ENCODE results near the gene MYOM1.

Gene MYOM1

DNA sequence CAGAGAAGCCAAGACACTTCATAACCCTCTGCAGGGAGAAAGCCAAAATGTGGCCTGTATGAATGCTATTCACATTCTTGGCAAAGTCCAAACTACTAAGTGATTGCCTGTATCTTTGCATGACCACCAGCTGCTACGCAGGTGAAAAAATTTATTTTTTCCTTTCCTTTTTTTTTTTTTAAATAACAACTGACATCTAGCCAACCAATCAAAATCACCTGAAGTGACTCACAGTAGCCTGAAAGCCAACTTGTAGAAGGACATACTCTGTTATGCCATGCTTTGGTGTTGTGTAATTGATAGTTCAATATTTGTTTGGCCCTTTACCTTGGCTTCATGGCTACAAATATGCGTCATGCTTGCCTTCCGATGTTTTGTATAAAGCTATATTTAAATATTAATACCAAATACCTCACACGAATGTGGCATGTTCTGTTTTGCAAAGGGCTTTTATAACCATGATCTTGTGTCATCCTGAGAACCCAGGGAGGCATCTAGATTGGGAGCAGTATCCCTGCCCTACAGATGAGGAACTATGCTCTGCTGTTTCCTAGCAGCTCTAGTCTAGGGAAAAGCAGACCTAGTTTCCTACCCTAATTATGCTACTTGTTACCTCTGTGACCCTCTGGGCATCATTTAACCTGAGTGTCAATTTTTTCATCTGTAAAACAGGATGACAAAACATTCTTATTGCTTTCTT lies 102.1 kb downstream of the MYOM1 start:
- Histone ChIP-seq H3F3A (ENCODE audit: insufficient read depth, low read length) (no peaks in the 10 kb centered on the region), H3K4me1 (ENCODE audit: low read length) (no peaks in the 10 kb centered on the region), H3K27ac (ENCODE audit: low read length) (no peak overlapping the region), H3K9me3 (replicated peaks; ENCODE audit: insufficient read depth, low read length) (no peaks in the 10 kb centered on the region), H3K27me3 (replicated peaks; ENCODE audit: insufficient read depth, low read length) (no peaks in the 10 kb centered on the region), H3K4me3 (ENCODE audit: low read length) (no peak overlapping the region), H2AFZ (ENCODE audit: low read length) (no peak overlapping the region), H3K36me3 (replicated peaks; ENCODE audit: insufficient read depth, low read length) (no peaks in the 10 kb centered on the region), H3K4me2 (ENCODE audit: low read depth, low read length) (no peak overlapping the region), H3K9me2 (replicated peaks; ENCODE audit: insufficient read depth, low read length) (no peaks in the 10 kb centered on the region), H3K79me2 (ENCODE audit: low read length) (no peaks in the 10 kb centered on the region), H4K20me1 (ENCODE audit: insufficient read depth, low read length) (no peaks in the 10 kb centered on the region), H3K9ac (ENCODE audit: low read length) (no peak overlapping the region)
- TF ChIP-seq EZH2 (optimal IDR thresholded peaks at IDR 0.05; ENCODE audit: low read depth, low read length) (no peak), EZH2phosphoT487 (IDR thresholded peaks at IDR 0.05; ENCODE audit: low read length) (no peak)
- TF ChIP-seq, protein P1, sequence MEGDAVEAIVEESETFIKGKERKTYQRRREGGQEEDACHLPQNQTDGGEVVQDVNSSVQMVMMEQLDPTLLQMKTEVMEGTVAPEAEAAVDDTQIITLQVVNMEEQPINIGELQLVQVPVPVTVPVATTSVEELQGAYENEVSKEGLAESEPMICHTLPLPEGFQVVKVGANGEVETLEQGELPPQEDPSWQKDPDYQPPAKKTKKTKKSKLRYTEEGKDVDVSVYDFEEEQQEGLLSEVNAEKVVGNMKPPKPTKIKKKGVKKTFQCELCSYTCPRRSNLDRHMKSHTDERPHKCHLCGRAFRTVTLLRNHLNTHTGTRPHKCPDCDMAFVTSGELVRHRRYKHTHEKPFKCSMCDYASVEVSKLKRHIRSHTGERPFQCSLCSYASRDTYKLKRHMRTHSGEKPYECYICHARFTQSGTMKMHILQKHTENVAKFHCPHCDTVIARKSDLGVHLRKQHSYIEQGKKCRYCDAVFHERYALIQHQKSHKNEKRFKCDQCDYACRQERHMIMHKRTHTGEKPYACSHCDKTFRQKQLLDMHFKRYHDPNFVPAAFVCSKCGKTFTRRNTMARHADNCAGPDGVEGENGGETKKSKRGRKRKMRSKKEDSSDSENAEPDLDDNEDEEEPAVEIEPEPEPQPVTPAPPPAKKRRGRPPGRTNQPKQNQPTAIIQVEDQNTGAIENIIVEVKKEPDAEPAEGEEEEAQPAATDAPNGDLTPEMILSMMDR (IDR thresholded peaks at IDR 0.05; ENCODE audit: low read length): no peak
- DNase-seq: no peak

DNA sequence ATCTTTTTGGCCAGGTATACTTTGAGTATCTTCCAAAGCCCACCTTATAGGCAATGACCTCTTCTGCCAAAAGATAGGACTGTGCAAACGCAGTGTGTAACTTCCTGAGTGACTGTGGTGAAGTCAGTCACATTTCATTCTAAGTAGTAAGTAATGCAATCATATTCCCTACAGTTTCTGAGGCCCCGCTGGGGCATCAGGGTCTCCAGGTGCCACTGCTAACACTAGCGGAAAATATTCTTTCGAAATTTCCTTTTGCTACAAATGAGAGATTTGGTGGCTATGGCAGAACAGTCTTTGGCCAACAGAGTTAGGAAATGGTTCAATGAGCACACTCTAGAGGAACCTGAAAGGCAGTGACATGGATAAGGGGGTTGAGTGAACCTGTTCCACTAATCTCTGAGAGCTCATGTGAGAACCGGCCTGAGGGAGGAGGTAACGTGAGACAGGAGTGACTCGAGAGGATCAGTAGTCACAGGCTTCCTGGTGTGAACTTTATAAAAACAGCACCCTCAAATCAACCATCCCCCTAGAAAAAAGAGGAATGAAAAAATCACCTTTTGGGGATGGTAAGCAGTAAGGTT lies 104.2 kb downstream of the MYOM1 start:
- TF ChIP-seq, protein P1 (IDR thresholded peaks at IDR 0.05; ENCODE audit: low read length): no peak
- TF ChIP-seq EZH2 (optimal IDR thresholded peaks at IDR 0.05; ENCODE audit: low read depth, low read length) (no peak), EZH2phosphoT487 (IDR thresholded peaks at IDR 0.05; ENCODE audit: low read length) (no peak)
- no peak overlapping the region for H2AFZ ChIP-seq (ENCODE audit: low read length)

GRCh38 chr18:3114451-3114850 lies 105.3 kb downstream of the MYOM1 start:
- no peak overlapping the region for H3K4me2 ChIP-seq (ENCODE audit: low read depth, low read length)
- H3K4me3 ChIP-seq (ENCODE audit: low read length): no peak overlapping the region
- no peaks in the 10 kb centered on the region for H3K9me3 ChIP-seq (replicated peaks; ENCODE audit: insufficient read depth, low read length)
- no peak overlapping the region for H3K27ac ChIP-seq (ENCODE audit: low read length)
- TF ChIP-seq, protein P1 (IDR thresholded peaks at IDR 0.05; ENCODE audit: low read length): no peak
- no peak for DNase-seq
- no peak overlapping the region for H2AFZ ChIP-seq (ENCODE audit: low read length)
- H3K79me2 ChIP-seq (ENCODE audit: low read length): no peaks in the 10 kb centered on the region
- H3K9me2 ChIP-seq (replicated peaks; ENCODE audit: insufficient read depth, low read length): no peaks in the 10 kb centered on the region
- H3K36me3 ChIP-seq (replicated peaks; ENCODE audit: insufficient read depth, low read length): no peaks in the 10 kb centered on the region
- H3K27me3 ChIP-seq (replicated peaks; ENCODE audit: insufficient read depth, low read length): no peaks in the 10 kb centered on the region
- no peaks in the 10 kb centered on the region for H3F3A ChIP-seq (ENCODE audit: insufficient read depth, low read length)
- no peaks in the 10 kb centered on the region for H3K4me1 ChIP-seq (ENCODE audit: low read length)
- H4K20me1 ChIP-seq (ENCODE audit: insufficient read depth, low read length): no peaks in the 10 kb centered on the region
- no peak overlapping the region for H3K9ac ChIP-seq (ENCODE audit: low read length)

More for the DNA sequence above, 104.2 kb downstream of the MYOM1 start:
- H3F3A ChIP-seq (ENCODE audit: insufficient read depth, low read length): no peaks in the 10 kb centered on the region
- H3K4me2 ChIP-seq (ENCODE audit: low read depth, low read length): no peak overlapping the region
- H3K27me3 ChIP-seq (replicated peaks; ENCODE audit: insufficient read depth, low read length): no peaks in the 10 kb centered on the region
- no peak overlapping the region for H3K4me3 ChIP-seq (ENCODE audit: low read length)
- no peaks in the 10 kb centered on the region for H3K4me1 ChIP-seq (ENCODE audit: low read length)
- no peaks in the 10 kb centered on the region for H3K79me2 ChIP-seq (ENCODE audit: low read length)
- no peaks in the 10 kb centered on the region for H3K36me3 ChIP-seq (replicated peaks; ENCODE audit: insufficient read depth, low read length)
- no peaks in the 10 kb centered on the region for H3K9me2 ChIP-seq (replicated peaks; ENCODE audit: insufficient read depth, low read length)
- no peak for DNase-seq
- no peak overlapping the region for H3K9ac ChIP-seq (ENCODE audit: low read length)
- no peaks in the 10 kb centered on the region for H3K9me3 ChIP-seq (replicated peaks; ENCODE audit: insufficient read depth, low read length)
- H4K20me1 ChIP-seq (ENCODE audit: insufficient read depth, low read length): no peaks in the 10 kb centered on the region
- no peak overlapping the region for H3K27ac ChIP-seq (ENCODE audit: low read length)

Data from MM.1S (cell line).